Measurements from ENCODE around the gene LRCH4.

LRCH4 gene

DNA sequence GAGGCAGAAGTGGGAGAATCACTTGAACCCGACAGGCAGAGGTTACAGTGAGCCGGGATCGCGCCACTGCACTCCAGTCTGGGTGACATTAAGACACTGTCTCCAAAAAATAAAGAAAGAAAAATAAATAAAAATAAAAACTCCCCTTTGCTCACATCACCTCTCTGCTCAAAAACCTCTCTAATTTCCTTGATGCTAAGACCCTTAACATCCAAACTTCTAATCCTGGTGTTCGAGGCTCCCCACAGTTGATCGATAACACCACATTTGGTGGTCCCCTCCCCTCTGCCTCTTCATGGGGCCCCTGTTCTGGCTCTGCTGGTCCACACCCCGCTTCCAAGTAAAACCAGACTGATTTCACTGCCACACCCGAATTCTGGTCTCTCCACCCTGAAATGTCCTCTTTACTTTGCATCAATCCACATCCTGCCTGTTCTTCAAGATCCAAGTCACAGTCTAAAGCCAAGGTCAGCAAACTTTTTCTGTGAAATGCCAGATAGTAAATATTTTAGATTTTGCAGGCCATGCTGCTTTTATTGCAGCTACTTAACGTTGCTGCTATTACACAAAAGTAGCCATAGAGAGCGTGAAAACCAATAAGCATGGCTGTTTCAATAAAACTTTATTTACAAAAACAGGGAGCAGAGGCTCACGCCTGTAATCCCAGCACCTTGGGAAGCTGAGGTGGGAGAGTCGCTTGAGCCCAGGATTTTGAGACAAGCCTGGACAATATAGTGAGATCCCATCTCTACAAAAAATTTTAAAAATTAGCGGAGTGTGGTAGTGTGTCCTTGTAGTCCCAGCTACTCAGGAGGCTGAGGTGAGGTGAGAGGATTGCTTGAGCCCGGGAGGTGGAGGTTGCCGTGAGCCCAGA, 38.3 kb upstream of the LRCH4 start:
- Histone ChIP-seq H3K36me3 (ENCODE audit: insufficient read depth, low read length) (no peaks in the 10 kb centered on the region), H3K9ac (ENCODE audit: insufficient read length) (no peak overlapping the region), H3K27ac (no peak overlapping the region), H3K9me3 (ENCODE audit: low read depth, low read length) (no peaks in the 10 kb centered on the region), H3K4me3 (no peak overlapping the region)
- TF ChIP-seq EZH2 (IDR thresholded peaks at IDR 0.05) (no peak), POLR2AphosphoS5 (IDR thresholded peaks at IDR 0.05; ENCODE audit: borderline replicate concordance, low read depth, low read length) (no peak), FOXP2 (optimal IDR thresholded peaks at IDR 0.05; ENCODE audit: control extremely low read depth, extremely low read length, insufficient read depth) (no peak)
- DNase-seq (ENCODE audit: low read depth, low spot score) = no peak

DNA sequence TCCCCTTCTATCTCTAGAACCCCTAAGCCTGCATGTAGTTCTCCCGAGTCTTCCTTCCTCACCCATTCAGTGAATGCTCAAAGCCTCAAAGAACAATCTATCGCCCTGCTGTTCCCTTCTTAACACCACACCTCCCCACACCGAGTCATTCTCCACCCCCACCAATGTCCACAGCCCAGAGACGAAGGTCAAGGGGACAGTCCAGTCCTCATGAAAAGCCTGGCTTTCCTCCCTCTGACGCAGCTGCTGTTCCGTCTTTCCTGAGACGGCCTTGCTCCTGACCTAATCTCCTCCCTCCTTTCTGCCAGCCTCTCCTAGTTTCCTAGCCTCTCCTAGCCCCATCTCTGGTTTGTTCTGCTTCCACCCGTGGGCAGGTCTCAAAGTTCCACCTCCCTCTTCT, 35.6 kb upstream of the LRCH4 start:
- DNase-seq (ENCODE audit: low read depth, low spot score) = no peak
- Histone ChIP-seq H3K36me3 (ENCODE audit: insufficient read depth, low read length) (no peaks in the 10 kb centered on the region), H3K4me3 (no peak overlapping the region), H3K9ac (ENCODE audit: insufficient read length) (no peak overlapping the region), H3K9me3 (ENCODE audit: low read depth, low read length) (no peaks in the 10 kb centered on the region), H3K27ac (no peak overlapping the region)
- no peak for TF ChIP-seq EZH2 (IDR thresholded peaks at IDR 0.05)

DNA sequence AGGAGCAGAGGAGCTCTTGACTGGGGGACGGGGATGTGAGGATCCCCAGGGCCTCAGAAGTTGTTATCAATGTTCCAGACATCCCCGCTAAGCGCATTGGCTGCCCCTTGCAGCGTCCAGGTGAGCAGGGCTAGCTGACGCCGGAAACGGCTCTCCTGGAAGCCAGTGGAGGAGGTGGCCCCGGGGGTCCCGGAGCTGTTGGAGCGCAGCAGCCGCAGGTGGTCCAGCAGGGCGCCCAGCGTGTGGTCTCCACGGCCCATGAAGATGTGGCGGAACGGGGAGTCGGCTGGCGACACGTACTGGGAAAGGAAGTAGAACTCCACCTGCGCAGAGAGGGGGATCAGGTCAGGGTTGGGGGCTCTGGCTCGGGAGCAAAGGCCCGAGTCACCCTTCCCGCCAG, 34.9 kb upstream of the LRCH4 start:
- H3K9ac ChIP-seq (ENCODE audit: insufficient read length) = no peak overlapping the region
- no peak for DNase-seq (ENCODE audit: low read depth, low spot score)
- H3K36me3 ChIP-seq (ENCODE audit: insufficient read depth, low read length) = no peaks in the 10 kb centered on the region
- no peak overlapping the region for H3K27ac ChIP-seq
- TF ChIP-seq POLR2AphosphoS5 (IDR thresholded peaks at IDR 0.05; ENCODE audit: borderline replicate concordance, low read depth, low read length) (no peak), FOXP2 (optimal IDR thresholded peaks at IDR 0.05; ENCODE audit: control extremely low read depth, extremely low read length, insufficient read depth) (no peak), EZH2 (IDR thresholded peaks at IDR 0.05) (no peak)
- no peaks in the 10 kb centered on the region for H3K9me3 ChIP-seq (ENCODE audit: low read depth, low read length)
- H3K4me3 ChIP-seq = no peak overlapping the region

DNA sequence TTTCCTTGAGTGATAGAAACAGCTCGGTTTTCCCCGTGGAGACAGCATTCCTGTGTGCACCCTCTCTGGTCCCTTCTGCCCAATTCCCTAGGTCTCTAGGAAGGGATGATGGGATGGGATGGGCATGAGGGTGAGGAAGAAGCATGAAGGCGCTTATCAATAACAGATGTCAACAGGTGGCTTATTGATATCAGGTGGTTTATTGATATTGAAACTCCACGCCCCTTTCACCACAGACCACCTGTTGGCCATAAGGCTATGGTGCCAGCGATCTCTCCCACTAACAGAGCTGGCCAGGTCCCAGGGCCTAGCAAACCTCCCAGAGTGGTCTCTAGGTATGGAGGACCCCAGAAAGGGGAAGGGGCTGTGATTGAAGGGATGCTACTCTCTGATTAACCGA, 34.3 kb upstream of the LRCH4 start:
- Histone ChIP-seq H3K9me3 (ENCODE audit: low read depth, low read length) (no peaks in the 10 kb centered on the region), H3K36me3 (ENCODE audit: insufficient read depth, low read length) (no peaks in the 10 kb centered on the region), H3K9ac (ENCODE audit: insufficient read length) (no peak overlapping the region), H3K27ac (no peak overlapping the region), H3K4me3 (no peak overlapping the region)
- DNase-seq (ENCODE audit: low read depth, low spot score) = no peak
- TF ChIP-seq POLR2AphosphoS5 (IDR thresholded peaks at IDR 0.05; ENCODE audit: borderline replicate concordance, low read depth, low read length) (no peak), EZH2 (IDR thresholded peaks at IDR 0.05) (no peak), FOXP2 (optimal IDR thresholded peaks at IDR 0.05; ENCODE audit: control extremely low read depth, extremely low read length, insufficient read depth) (no peak)

DNA sequence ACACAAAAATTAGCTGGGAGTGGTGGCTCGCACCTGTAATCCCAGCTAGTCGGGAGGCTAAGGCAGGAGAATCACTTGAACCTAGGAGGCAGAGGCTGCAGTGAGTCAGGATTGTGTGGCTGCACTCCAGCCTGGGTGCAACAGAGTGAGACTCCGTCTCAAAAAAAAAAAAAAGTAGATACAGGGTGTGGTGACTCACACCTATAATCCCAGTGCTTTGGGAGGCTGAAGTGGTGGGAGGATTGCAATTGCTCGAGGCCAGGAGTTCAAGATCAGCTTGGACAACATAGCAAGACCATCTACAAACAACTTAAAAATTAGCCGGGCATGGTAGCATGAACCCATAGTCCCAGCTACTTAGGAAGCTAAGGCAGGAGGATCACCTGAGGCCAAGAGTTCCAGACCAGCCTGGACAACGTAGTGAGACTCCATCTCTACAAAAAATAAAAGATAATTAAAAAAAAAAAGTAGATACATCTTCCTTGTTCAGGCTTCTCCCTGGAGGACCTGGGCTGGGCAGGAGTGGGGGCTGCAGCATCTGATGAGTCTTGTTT, 28.5 kb upstream of the LRCH4 start:
- no peak for DNase-seq (ENCODE audit: low read depth, low spot score)
- no peak for TF ChIP-seq FOXP2 (optimal IDR thresholded peaks at IDR 0.05; ENCODE audit: control extremely low read depth, extremely low read length, insufficient read depth)
- TF ChIP-seq POLR2AphosphoS5 (IDR thresholded peaks at IDR 0.05; ENCODE audit: borderline replicate concordance, low read depth, low read length) = no peak
- no peak for TF ChIP-seq EZH2 (IDR thresholded peaks at IDR 0.05)
- H3K4me3 ChIP-seq = no peak overlapping the region
- H3K36me3 ChIP-seq (ENCODE audit: insufficient read depth, low read length) = no peaks in the 10 kb centered on the region
- H3K9me3 ChIP-seq (ENCODE audit: low read depth, low read length) = no peaks in the 10 kb centered on the region
- H3K27ac ChIP-seq = no peak overlapping the region
- H3K9ac ChIP-seq (ENCODE audit: insufficient read length) = no peak overlapping the region

DNA sequence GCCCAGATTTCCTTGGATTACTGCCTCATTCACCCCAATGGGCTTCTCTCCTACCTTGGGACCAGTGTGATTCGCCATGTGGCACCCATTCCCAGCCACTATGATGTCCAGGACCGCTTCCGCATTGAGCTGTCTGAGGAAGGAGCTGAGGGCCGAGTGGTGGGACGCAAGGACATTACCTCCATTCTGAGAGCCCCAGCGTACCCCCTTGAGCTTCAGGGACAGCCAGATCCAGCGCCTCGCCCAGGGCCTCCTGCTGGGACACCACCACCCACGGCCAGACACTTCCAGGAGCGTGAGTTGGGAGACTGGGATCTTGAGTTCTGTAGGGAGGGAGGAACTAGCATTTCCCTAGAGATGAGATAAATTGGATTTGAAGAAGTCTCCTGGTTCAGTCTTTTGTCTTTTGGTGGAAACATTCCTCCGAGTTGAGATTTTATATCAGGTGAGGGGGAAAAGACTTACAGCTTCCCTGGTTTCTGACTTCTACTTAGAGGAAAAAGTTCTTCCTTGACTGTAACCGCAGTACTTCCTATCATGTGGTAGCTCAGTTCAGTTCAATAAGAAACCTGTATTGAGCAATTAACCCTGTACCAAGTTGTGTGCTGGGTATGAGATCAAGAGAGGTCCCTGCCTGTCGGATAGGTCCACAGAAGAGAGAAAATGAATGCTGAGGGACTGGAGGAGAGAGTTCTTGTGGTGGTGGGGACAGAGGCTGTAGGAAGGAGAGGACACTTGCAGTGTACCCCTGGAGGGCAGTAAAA, 27.7 kb upstream of the LRCH4 start:
- no peaks in the 10 kb centered on the region for H3K36me3 ChIP-seq (ENCODE audit: insufficient read depth, low read length)
- no peak for TF ChIP-seq POLR2AphosphoS5 (IDR thresholded peaks at IDR 0.05; ENCODE audit: borderline replicate concordance, low read depth, low read length)
- no peak for TF ChIP-seq FOXP2 (optimal IDR thresholded peaks at IDR 0.05; ENCODE audit: control extremely low read depth, extremely low read length, insufficient read depth)
- no peak for TF ChIP-seq EZH2 (IDR thresholded peaks at IDR 0.05)
- H3K9me3 ChIP-seq (ENCODE audit: low read depth, low read length) = no peaks in the 10 kb centered on the region
- H3K9ac ChIP-seq (ENCODE audit: insufficient read length) = peak overlapping the region; percentile 78
- no peak overlapping the region for H3K27ac ChIP-seq
- H3K4me3 ChIP-seq = peak overlapping the region; percentile 94
- DNase-seq (ENCODE audit: low read depth, low spot score) = no peak

DNA sequence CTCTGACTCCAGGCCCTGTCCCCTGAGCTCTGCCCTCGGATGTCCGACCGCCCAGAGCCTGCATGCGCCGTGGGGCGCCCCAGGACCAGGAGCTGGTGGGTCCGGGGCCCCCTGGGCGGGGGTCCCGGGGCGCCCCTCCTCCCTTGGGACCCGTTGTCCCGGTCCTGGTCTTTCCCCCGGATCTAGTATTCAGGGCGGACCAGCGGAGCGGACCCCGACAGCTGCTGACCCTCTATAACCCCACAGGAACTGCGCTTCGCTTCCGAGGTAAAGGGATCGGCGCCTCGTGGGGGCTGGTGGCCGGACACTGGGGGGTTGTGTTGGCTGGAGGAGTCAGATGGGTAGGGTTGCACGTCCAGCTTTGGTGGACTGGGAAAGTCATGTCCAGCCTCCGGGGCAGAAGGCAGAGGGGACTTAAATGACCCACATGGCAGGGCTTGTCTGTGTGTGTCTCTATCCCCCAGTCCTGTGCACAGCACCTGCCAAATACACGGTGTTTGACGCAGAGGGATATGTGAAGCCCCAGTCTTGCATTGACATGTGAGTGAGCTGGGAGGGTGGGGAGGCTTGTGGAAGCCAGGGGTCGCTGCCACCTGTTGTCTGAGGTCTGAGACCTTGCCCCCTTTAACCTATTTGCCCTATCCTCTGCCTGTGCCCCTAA, 26.9 kb upstream of the LRCH4 start:
- Histone ChIP-seq H3K27ac (no peak overlapping the region), H3K9me3 (ENCODE audit: low read depth, low read length) (no peaks in the 10 kb centered on the region), H3K9ac (ENCODE audit: insufficient read length) (peak overlapping the region; percentile 78), H3K36me3 (ENCODE audit: insufficient read depth, low read length) (no peaks in the 10 kb centered on the region), H3K4me3 (peak overlapping the region; percentile 94)
- no peak for DNase-seq (ENCODE audit: low read depth, low spot score)
- TF ChIP-seq FOXP2 (optimal IDR thresholded peaks at IDR 0.05; ENCODE audit: control extremely low read depth, extremely low read length, insufficient read depth) (no peak), POLR2AphosphoS5 (IDR thresholded peaks at IDR 0.05; ENCODE audit: borderline replicate concordance, low read depth, low read length) (no peak), EZH2 (IDR thresholded peaks at IDR 0.05) (no peak)

Data from SK-N-MC (cell line).